WTC11 (cell line): ENCODE data around the gene SMC1B. TPM values are rescaled to one million over a fixed set of nuclear protein-coding genes. Genes with fewer than 3 reads are reported as not detected.
"Not testable (repeated sequence)": the region's sequence is repeated elsewhere in the genome, so short reads cannot be mapped to it uniquely, and the experiment has no call there.

Experiments
- ATAC-seq: fragments of 200-7000 bp; cut with Tn5 transposase; 2 replicates; pipeline ENCODE4 v1.10.0; 2021; ENCODE audit warnings: mild to moderate bottlenecking, moderate library complexity
- CTCF ChIA-PET: fragments of 300-600 bp; sonication (Branson Sonifier 250); formaldehyde crosslinking; loops from one replicate; lab custom pipeline; 2021; ENCODE audit warnings: antibody characterized with exemption; lab: Charles Lee
- POLR2A ChIA-PET: fragments of 350-600 bp; sonication (Branson Sonifier 250); formaldehyde crosslinking; loops from one replicate; lab custom pipeline; 2021; ENCODE audit warnings: antibody characterized with exemption; lab: Charles Lee
- DNase-seq: peaks from one replicate; pipeline ENCODE4 v3.0.0; 2021; ENCODE audit warnings: low spot score
- H3K27ac Mint-ChIP-seq: 2 replicates; pipeline ENCODE4 v1.8.0; 2021; ENCODE audit warnings: mixed read lengths
- H3K27me3 Mint-ChIP-seq: 2 replicates; pipeline ENCODE4 v1.8.0; 2021; ENCODE audit warnings: low read depth, mild to moderate bottlenecking, moderate library complexity, mixed read lengths
- H3K36me3 Mint-ChIP-seq: 2 replicates; pipeline ENCODE4 v1.8.0; 2021; ENCODE audit warnings: mixed read lengths
- H3K4me1 Mint-ChIP-seq: 2 replicates; pipeline ENCODE4 v1.8.0; 2022; ENCODE audit warnings: mixed read lengths
- H3K4me3 Mint-ChIP-seq: 2 replicates; pipeline ENCODE4 v1.8.0; 2021; ENCODE audit warnings: mild to moderate bottlenecking, moderate library complexity, mixed read lengths
- H3K9me3 Mint-ChIP-seq: 2 replicates; pipeline ENCODE4 v1.8.0; 2021; ENCODE audit warnings: mixed read lengths
- HMGA2 ChIP-seq: fragments of 250-450 bp; sonication (Bioruptor Pico); IDR thresholded peaks from 2 replicates; pipeline ENCODE4 v1.4.0; 2021; ENCODE audit warnings: mild to moderate bottlenecking, moderate library complexity
- JAZF1 ChIP-seq: fragments of 250-450 bp; sonication (Bioruptor Pico); IDR thresholded peaks from 2 replicates; pipeline ENCODE4 v1.9.0; 2021; ENCODE audit warnings: moderate library complexity, mild to moderate bottlenecking, inconsistent platforms
- MXD4 ChIP-seq: fragments of 250-450 bp; sonication (Bioruptor Pico); IDR thresholded peaks from 2 replicates; pipeline ENCODE4 v1.8.0; 2021; ENCODE audit warnings: mild to moderate bottlenecking, moderate library complexity, borderline replicate concordance
- SP1 ChIP-seq: sonication (generic); formaldehyde crosslinking; conservative IDR thresholded peaks from 2 replicates; pipeline ENCODE4 v1.8.1; 2022; ENCODE audit warnings: missing genetic modification reagents
- ZNF121 ChIP-seq: sonication (generic); formaldehyde crosslinking; IDR thresholded peaks from 2 replicates; pipeline ENCODE4 v1.8.0; 2023; ENCODE audit warnings: missing genetic modification reagents
- total RNA-seq: library from RNA; stranded (reverse); gene quantifications from 3 replicates; pipeline ENCODE4 v1.2.3, GENCODE V29; 2021
- TF ChIP-seq, protein P1 (sequence below): fragments of 250-450 bp; sonication (Bioruptor Pico); conservative IDR thresholded peaks from 2 replicates; pipeline ENCODE4 v1.9.0; 2021; ENCODE audit warnings: mild to moderate bottlenecking
- TF ChIP-seq, protein P2 (sequence below): sonication (generic); formaldehyde crosslinking; conservative IDR thresholded peaks from 2 replicates; pipeline ENCODE4 v1.8.1; 2023; ENCODE audit warnings: mild to moderate bottlenecking, low read depth, missing genetic modification reagents, moderate library complexity
- TF ChIP-seq, protein P3 (sequence below): fragments of 250-450 bp; sonication (Bioruptor Pico); IDR thresholded peaks from 2 replicates; pipeline ENCODE4 v1.9.0; 2021; ENCODE audit warnings: mild to moderate bottlenecking
- TF ChIP-seq, protein P4 (sequence below): fragments of 250-450 bp; sonication (Bioruptor Pico); IDR thresholded peaks from 2 replicates; pipeline ENCODE4 v1.8.0; 2021; ENCODE audit warnings: mild to moderate bottlenecking
- TF ChIP-seq, protein P5 (sequence below): fragments of 250-450 bp; sonication (Bioruptor Pico); IDR thresholded peaks from 2 replicates; pipeline ENCODE4 v1.9.0; 2021; ENCODE audit warnings: mild to moderate bottlenecking
- TF ChIP-seq, protein P6 (sequence below): sonication (generic); formaldehyde crosslinking; IDR thresholded peaks from 2 replicates; pipeline ENCODE4 v1.8.0; 2023; ENCODE audit warnings: missing genetic modification reagents, mild to moderate bottlenecking, borderline replicate concordance
- TF ChIP-seq, protein P7 (sequence below): sonication (generic); formaldehyde crosslinking; IDR thresholded peaks from 2 replicates; pipeline ENCODE4 v1.8.0; 2022; ENCODE audit warnings: mild to moderate bottlenecking, missing genetic modification reagents

Gene SMC1B
- total RNA-seq, 1 experiment from 2014 or later: 0.07 TPM

DNA sequence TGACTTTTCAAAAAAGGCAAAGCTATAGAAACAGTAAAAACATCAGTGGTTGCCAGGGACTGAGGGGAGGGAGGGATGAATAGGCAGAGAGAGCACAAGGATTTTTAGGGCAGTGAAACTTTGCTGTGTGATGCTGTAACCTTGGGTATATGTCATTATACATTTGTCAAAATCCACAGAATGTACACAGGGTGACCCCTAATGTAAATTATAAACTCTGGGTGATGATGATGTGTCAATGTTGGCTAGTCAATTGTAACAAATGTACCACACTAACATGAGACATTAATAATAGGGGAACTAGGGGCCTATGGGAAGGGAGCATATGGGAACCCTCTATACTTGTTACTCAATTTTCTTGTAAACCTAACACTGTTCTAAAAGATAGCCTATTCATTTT lies 24.9 kb upstream of the SMC1B start (continued):
- TF ChIP-seq, protein P1, sequence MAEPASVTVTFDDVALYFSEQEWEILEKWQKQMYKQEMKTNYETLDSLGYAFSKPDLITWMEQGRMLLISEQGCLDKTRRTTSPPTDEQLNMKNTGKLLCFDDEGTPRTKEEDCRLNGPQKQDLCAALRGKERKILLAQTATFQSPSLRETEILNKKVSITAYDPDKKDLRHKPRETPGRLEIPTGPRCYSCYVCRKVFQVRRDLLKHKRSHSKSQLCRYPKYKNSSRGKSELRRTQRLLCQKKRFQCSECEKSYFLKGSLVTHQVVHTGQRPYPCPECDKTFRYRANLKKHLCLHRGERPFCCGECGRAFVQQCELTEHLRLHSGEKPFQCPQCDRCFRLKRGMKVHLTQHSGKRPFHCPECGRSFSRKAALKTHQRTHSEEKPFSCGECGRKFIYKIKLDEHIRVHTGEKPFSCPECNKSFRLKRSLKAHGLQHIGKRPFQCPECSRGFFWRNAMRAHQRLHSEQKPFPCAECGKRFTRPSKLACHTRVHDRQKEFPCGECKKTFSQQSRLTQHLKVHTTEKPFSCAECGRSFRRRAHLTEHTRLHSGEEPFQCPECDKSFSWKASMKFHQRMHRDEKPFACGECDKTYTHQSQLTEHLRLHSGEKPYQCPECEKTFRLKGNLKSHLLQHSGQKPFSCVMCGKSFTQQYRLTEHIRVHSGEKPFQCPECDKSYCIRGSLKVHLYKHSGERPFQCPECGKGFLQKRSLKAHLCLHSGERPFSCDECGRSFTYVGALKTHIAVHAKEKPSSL: no peak
- TF ChIP-seq, protein P2, sequence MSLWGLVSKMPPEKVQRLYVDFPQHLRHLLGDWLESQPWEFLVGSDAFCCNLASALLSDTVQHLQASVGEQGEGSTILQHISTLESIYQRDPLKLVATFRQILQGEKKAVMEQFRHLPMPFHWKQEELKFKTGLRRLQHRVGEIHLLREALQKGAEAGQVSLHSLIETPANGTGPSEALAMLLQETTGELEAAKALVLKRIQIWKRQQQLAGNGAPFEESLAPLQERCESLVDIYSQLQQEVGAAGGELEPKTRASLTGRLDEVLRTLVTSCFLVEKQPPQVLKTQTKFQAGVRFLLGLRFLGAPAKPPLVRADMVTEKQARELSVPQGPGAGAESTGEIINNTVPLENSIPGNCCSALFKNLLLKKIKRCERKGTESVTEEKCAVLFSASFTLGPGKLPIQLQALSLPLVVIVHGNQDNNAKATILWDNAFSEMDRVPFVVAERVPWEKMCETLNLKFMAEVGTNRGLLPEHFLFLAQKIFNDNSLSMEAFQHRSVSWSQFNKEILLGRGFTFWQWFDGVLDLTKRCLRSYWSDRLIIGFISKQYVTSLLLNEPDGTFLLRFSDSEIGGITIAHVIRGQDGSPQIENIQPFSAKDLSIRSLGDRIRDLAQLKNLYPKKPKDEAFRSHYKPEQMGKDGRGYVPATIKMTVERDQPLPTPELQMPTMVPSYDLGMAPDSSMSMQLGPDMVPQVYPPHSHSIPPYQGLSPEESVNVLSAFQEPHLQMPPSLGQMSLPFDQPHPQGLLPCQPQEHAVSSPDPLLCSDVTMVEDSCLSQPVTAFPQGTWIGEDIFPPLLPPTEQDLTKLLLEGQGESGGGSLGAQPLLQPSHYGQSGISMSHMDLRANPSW (CRISPR knock-in tag): no peak
- no peak for TF ChIP-seq JAZF1
- no peak for TF ChIP-seq ZNF121 (CRISPR knock-in tag)
- TF ChIP-seq SP1 (CRISPR knock-in tag): no peak
- TF ChIP-seq HMGA2 (CRISPR knock-in tag): no peak
- TF ChIP-seq, protein P3, sequence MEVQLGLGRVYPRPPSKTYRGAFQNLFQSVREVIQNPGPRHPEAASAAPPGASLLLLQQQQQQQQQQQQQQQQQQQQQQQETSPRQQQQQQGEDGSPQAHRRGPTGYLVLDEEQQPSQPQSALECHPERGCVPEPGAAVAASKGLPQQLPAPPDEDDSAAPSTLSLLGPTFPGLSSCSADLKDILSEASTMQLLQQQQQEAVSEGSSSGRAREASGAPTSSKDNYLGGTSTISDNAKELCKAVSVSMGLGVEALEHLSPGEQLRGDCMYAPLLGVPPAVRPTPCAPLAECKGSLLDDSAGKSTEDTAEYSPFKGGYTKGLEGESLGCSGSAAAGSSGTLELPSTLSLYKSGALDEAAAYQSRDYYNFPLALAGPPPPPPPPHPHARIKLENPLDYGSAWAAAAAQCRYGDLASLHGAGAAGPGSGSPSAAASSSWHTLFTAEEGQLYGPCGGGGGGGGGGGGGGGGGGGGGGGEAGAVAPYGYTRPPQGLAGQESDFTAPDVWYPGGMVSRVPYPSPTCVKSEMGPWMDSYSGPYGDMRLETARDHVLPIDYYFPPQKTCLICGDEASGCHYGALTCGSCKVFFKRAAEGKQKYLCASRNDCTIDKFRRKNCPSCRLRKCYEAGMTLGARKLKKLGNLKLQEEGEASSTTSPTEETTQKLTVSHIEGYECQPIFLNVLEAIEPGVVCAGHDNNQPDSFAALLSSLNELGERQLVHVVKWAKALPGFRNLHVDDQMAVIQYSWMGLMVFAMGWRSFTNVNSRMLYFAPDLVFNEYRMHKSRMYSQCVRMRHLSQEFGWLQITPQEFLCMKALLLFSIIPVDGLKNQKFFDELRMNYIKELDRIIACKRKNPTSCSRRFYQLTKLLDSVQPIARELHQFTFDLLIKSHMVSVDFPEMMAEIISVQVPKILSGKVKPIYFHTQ (CRISPR knock-in tag): no peak
- TF ChIP-seq MXD4 (CRISPR knock-in tag): no peak
- TF ChIP-seq, protein P4, sequence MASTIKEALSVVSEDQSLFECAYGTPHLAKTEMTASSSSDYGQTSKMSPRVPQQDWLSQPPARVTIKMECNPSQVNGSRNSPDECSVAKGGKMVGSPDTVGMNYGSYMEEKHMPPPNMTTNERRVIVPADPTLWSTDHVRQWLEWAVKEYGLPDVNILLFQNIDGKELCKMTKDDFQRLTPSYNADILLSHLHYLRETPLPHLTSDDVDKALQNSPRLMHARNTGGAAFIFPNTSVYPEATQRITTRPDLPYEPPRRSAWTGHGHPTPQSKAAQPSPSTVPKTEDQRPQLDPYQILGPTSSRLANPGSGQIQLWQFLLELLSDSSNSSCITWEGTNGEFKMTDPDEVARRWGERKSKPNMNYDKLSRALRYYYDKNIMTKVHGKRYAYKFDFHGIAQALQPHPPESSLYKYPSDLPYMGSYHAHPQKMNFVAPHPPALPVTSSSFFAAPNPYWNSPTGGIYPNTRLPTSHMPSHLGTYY (CRISPR knock-in tag): no peak
- TF ChIP-seq, protein P5, sequence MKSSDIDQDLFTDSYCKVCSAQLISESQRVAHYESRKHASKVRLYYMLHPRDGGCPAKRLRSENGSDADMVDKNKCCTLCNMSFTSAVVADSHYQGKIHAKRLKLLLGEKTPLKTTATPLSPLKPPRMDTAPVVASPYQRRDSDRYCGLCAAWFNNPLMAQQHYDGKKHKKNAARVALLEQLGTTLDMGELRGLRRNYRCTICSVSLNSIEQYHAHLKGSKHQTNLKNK (CRISPR knock-in tag): no peak
- TF ChIP-seq, all 79 proteins: peak for 0

DNA sequence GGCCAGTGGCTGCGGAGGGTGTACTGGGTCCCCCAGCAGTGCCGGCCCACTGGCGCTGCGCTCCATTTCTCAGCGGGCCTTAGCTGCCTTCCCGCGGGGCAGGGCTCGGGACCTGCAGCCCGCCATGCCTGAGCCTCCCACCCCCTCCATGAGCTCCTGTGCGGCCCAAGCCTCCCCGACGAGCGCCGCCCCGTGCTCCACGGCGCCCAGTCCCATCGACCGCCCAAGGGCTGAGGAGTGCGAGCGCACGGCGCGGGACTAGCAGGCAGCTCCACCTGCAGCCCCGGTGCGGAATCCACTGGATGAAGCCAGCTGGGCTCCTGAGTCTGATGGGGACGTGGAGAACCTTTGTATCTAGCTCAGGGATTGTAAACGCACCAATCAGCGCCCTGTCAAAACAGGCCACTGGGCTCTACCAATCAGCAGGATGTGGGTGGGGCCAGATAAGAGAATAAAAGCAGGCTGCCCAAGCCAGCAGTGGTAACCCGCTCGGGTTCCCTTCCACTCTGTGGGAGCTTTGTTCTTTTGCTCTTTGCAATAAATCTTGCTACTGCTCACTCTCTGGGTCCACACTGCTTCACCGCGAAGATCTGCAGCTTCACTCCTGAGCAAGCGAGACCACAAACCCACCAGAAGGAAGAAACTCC lies 23.6 kb upstream of the SMC1B start:
- H3K27me3 Mint-ChIP-seq, H3K4me3 Mint-ChIP-seq, POLR2A ChIA-PET, ATAC-seq, H3K9me3 Mint-ChIP-seq, H3K36me3 Mint-ChIP-seq: not testable (repeated sequence)
- DNase-seq: peak; percentile 49
- H3K4me1 Mint-ChIP-seq: peaks cover 10% of the 10 kb centered on the region
- H3K27ac Mint-ChIP-seq: 0 out of 2 replicates have a peak overlapping the region, but pooled peaks have one; percentile 45
- CTCF ChIA-PET: interaction anchor here (0.6 to 1.6 kb wide), 13 partner anchors 15 to 310 kb away, joined by 3 to 5 read pairs (median 3); partner anchors contain the start of gene UPK3A

DNA sequence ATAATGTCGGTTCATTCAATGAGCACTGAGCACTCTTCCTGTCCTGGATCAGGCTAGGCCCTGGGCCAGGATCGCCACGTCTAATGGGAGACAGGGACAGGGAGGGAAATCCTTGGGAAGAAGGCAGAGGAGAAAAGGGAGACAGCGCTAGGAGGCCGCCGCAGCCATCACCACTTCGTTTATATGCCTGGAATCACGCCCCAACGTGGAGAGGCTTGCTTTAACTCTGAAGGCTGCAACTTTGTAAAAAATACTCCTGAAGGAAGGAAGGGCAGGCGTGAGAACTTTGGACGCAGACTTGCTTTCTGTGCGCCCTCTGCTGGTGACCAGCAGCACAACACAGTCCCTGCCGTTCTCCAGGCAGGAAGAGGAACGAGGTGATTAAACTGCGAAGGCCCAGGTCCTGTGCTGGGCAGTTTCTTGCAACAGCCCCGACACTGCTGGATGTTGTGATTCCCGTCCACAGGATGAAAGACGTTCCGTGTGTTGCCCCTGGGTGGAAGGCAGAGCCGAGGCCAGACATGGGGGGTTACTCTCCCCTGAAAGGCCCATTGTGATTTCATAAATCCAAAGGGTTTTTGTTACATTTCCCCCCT lies 22.2 kb upstream of the SMC1B start:
- H3K9me3 Mint-ChIP-seq: peaks cover 6% of the 10 kb centered on the region
- H3K27me3 Mint-ChIP-seq: peaks cover 3% of the 10 kb centered on the region; the same call in 1 of the 2 replicates
- ChIA-PET POLR2A (no interaction called here), CTCF (interaction anchor here (1.6 kb wide), 1 partner anchor 14 kb away, joined by 3 read pairs; no protein-coding TSS in a partner anchor)
- ATAC-seq: peak; percentile 96
- H3K4me3 Mint-ChIP-seq: no peak overlapping the region
- H3K4me1 Mint-ChIP-seq: peaks cover 6% of the 10 kb centered on the region
- peak overlapping the region; percentile 78 for H3K27ac Mint-ChIP-seq
- peak; percentile 92 for DNase-seq
- peaks cover 9% of the 10 kb centered on the region for H3K36me3 Mint-ChIP-seq
- TF ChIP-seq, protein P6, sequence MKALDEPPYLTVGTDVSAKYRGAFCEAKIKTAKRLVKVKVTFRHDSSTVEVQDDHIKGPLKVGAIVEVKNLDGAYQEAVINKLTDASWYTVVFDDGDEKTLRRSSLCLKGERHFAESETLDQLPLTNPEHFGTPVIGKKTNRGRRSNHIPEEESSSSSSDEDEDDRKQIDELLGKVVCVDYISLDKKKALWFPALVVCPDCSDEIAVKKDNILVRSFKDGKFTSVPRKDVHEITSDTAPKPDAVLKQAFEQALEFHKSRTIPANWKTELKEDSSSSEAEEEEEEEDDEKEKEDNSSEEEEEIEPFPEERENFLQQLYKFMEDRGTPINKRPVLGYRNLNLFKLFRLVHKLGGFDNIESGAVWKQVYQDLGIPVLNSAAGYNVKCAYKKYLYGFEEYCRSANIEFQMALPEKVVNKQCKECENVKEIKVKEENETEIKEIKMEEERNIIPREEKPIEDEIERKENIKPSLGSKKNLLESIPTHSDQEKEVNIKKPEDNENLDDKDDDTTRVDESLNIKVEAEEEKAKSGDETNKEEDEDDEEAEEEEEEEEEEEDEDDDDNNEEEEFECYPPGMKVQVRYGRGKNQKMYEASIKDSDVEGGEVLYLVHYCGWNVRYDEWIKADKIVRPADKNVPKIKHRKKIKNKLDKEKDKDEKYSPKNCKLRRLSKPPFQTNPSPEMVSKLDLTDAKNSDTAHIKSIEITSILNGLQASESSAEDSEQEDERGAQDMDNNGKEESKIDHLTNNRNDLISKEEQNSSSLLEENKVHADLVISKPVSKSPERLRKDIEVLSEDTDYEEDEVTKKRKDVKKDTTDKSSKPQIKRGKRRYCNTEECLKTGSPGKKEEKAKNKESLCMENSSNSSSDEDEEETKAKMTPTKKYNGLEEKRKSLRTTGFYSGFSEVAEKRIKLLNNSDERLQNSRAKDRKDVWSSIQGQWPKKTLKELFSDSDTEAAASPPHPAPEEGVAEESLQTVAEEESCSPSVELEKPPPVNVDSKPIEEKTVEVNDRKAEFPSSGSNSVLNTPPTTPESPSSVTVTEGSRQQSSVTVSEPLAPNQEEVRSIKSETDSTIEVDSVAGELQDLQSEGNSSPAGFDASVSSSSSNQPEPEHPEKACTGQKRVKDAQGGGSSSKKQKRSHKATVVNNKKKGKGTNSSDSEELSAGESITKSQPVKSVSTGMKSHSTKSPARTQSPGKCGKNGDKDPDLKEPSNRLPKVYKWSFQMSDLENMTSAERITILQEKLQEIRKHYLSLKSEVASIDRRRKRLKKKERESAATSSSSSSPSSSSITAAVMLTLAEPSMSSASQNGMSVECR (CRISPR knock-in tag): no peak
- TF ChIP-seq, protein P7, sequence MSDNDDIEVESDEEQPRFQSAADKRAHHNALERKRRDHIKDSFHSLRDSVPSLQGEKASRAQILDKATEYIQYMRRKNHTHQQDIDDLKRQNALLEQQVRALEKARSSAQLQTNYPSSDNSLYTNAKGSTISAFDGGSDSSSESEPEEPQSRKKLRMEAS (CRISPR knock-in tag): peak; percentile 67; the same call in 1 of the 2 replicates
- 0 out of 2 replicates have a peak, but pooled peaks have one; percentile 14 for TF ChIP-seq SP1 (CRISPR knock-in tag)
